GM12878 (cell line): ENCODE data around the gene TDRD10. TPM values are rescaled to one million over a fixed set of nuclear protein-coding genes. Genes with fewer than 3 reads are reported as not detected.

Experiments
- ATAC-seq: fragments of 200-7000 bp; cut with Tn5 transposase; 3 replicates; pipeline ENCODE4 v1.9.1; 2020; ENCODE audit warnings: mild to moderate bottlenecking, moderate library complexity
- BruUV-seq: library from RNA; stranded (reverse); fragments of 400-500 nt; replicated peaks from 2 replicates; lab custom pipeline; 2021; lab: Mats Ljungman, UMichigan
- CTCF ChIA-PET: fragments of 300-600 bp; sonication (Branson Sonifier 250); formaldehyde crosslinking; extraction: SDS; loops from one replicate; lab custom pipeline; 2021; ENCODE audit warnings: inconsistent platforms; lab: Yijun Ruan, JAX
- POLR2A ChIA-PET: fragments of 350-600 bp; formaldehyde crosslinking; extraction: SDS; loops from one replicate; lab custom pipeline; 2021; ENCODE audit warnings: inconsistent platforms; lab: Charles Lee
- RAD21 ChIA-PET: fragments of 300-600 bp; sonication (Branson Sonifier 250); formaldehyde crosslinking; loops from one replicate; lab custom pipeline; 2023; ENCODE audit warnings: antibody characterized with exemption; ENCODE audit not compliant: unreplicated experiment; lab: Charles Lee
- SMC1A ChIA-PET: fragments of 300-600 bp; sonication (Branson Sonifier 250); formaldehyde crosslinking; loops from one replicate; lab custom pipeline; 2023; ENCODE audit not compliant: unreplicated experiment, uncharacterized antibody; lab: Charles Lee
- DNase-seq: peaks from one replicate; pipeline ENCODE4 v3.0.0-alpha.2; 2011; ENCODE audit warnings: low read depth, low spot score
- FAIRE-seq: peaks from 3 replicates; lab custom pipeline; 2011; peaks lifted over from hg19 to GRCh38; lab: Jason Lieb, UNC
- H2AFZ ChIP-seq: 2 replicates; pipeline ENCODE4 v1.6.0; 2011; ENCODE audit warnings: low read depth, low read length, control low read depth; ENCODE audit not compliant: control insufficient read depth
- H3K27ac ChIP-seq: 2 replicates; pipeline ENCODE4 v1.5.1; 2011; ENCODE audit warnings: control low read depth; ENCODE audit not compliant: control insufficient read depth, insufficient read depth
- H3K27me3 ChIP-seq, 2 experiments: replicated peaks in 1 of 2; 2 replicates each; pipeline versions ENCODE4 v1.6.0 to v1.6.1; 2011; ENCODE audit warnings: low read length in 1 of 2; ENCODE audit not compliant: control insufficient read depth in 2 of 2, insufficient read depth in 2 of 2
- H3K36me3 ChIP-seq, 2 experiments: 2 replicates each; pipeline ENCODE4 v1.5.1; 2011; ENCODE audit warnings: low read length in 1 of 2; ENCODE audit not compliant: control insufficient read depth in 2 of 2, insufficient read depth in 2 of 2
- H3K4me1 ChIP-seq: 2 replicates; pipeline ENCODE4 v1.6.1; 2011; ENCODE audit warnings: mild to moderate bottlenecking, low read length, moderate library complexity, mixed read lengths; ENCODE audit not compliant: control insufficient read depth, insufficient read depth
- H3K4me2 ChIP-seq: 2 replicates; pipeline ENCODE4 v1.6.0; 2011; ENCODE audit warnings: control low read depth; ENCODE audit not compliant: control insufficient read depth, insufficient read depth
- H3K4me3 ChIP-seq: fragments of 200-600 bp; sonication (generic); 2 replicates; pipeline ENCODE4 v1.5.1; 2016
- H3K79me2 ChIP-seq: 2 replicates; pipeline ENCODE4 v1.6.0; 2011; ENCODE audit warnings: low read length; ENCODE audit not compliant: control insufficient read depth, insufficient read depth
- H3K9ac ChIP-seq: 2 replicates; pipeline ENCODE4 v1.8.0; 2011; ENCODE audit warnings: low read length, control low read depth, mixed read lengths; ENCODE audit not compliant: control insufficient read depth, insufficient read depth
- H3K9me3 ChIP-seq: replicated peaks from 3 replicates; pipeline ENCODE4 v1.5.1; 2011; ENCODE audit warnings: mild to moderate bottlenecking, low read length; ENCODE audit not compliant: control insufficient read depth, insufficient read depth
- H4K20me1 ChIP-seq: 2 replicates; pipeline ENCODE4 v1.6.0; 2011; ENCODE audit not compliant: control insufficient read depth, insufficient read depth
- CBX5 ChIP-seq: sonication (generic); IDR thresholded peaks from 2 replicates; pipeline ENCODE4 v1.6.1; 2016; ENCODE audit warnings: low read depth, moderate library complexity, mild to moderate bottlenecking, inconsistent platforms
- IKZF2 ChIP-seq, 2 experiments: fragments of 450-650 bp; IDR thresholded peaks; 2 replicates each; pipeline ENCODE4 v1.6.1; 2017; ENCODE audit warnings: mild to moderate bottlenecking in 2 of 2, moderate library complexity in 2 of 2
- KAT2A ChIP-seq: conservative IDR thresholded peaks from 2 replicates; pipeline ENCODE4 v1.6.1; 2011; ENCODE audit warnings: low read depth, low read length; ENCODE audit not compliant: control insufficient read depth
- NR2F1 ChIP-seq: fragments of 450-650 bp; conservative IDR thresholded peaks from 2 replicates; pipeline ENCODE4 v1.6.1; 2017; ENCODE audit warnings: mild to moderate bottlenecking
- PAX5 ChIP-seq: IDR thresholded peaks from 2 replicates; pipeline ENCODE4 v1.6.1; 2011; ENCODE audit warnings: low read depth, low read length, borderline replicate concordance
- POLR2AphosphoS2 ChIP-seq: IDR thresholded peaks from 2 replicates; pipeline ENCODE4 v1.6.1; 2011; ENCODE audit warnings: low read depth, mild to moderate bottlenecking, low read length, improper control_type of control experiment, moderate library complexity
- SMC3 ChIP-seq: IDR thresholded peaks from 2 replicates; pipeline ENCODE4 v1.6.1; 2011; ENCODE audit warnings: low read length, improper control_type of control experiment, borderline replicate concordance
- WGBS: methylation state at CpG from one replicate; pipeline ENCODE4 v1.1.6; 2016; ENCODE audit warnings: low lambda C conversion rate; ENCODE audit not compliant: insufficient replicate concordance, insufficient coverage; ENCODE audit errors: missing lambda C conversion rate; 5-methylcytosine and 5-hydroxymethylcytosine counted together
- in situ Hi-C: fragments of 300-500 bp; cut with MboI; formaldehyde crosslinking; loops from 9 replicates; pipeline ENCODE4 v1.14.3; 2018; ENCODE audit warnings: mixed read lengths
- intact Hi-C: fragments of 100-400 bp; cut with micrococcal nuclease; formaldehyde crosslinking; loops from one replicate; pipeline ENCODE4 v1.14.2; 2022; ENCODE audit not compliant: unreplicated experiment
- polyA plus RNA-seq, 11 experiments: library from polyadenylated mRNA; depleted of rRNA in 4 of 11; unstranded in 6 of 11; stranded (reverse) in 5 of 11; fragments of >200 nt; fragmentation: Nextera tagmentation in 4 of 11; fragmentation: Illumina TruSeq in 1 of 11; extraction: Ambion mirVana in 4 of 11; extraction: Trizol in 1 of 11; gene quantifications; 1 replicate in 1 of 11; 2 replicates in 10 of 11; pipeline versions ENCODE4 v1.2.1 to v1.2.3, GENCODE V29; 2011 to 2016; ENCODE audit warnings: inconsistent platforms in 2 of 11, missing spikeins in 2 of 11, low read depth in 1 of 11
- total RNA-seq, 4 experiments: library from RNA; depleted of rRNA in 3 of 4; stranded (reverse); fragments of >200 nt in 3 of 4; fragmentation: Illumina TruSeq in 1 of 4; extraction: Trizol in 1 of 4; gene quantifications; 2 replicates each; pipeline versions ENCODE4 v1.2.1 to v1.2.3, GENCODE V29; 2013 to 2021
- TF ChIP-seq, protein P1 (sequence below): fragments of 450-650 bp; formaldehyde crosslinking; IDR thresholded peaks from 2 replicates; pipeline ENCODE4 v1.5.0; 2022; ENCODE audit warnings: mild to moderate bottlenecking, missing genetic modification characterization
- TF ChIP-seq, protein P2 (sequence below), 3 experiments: IDR thresholded peaks in 2 of 3; conservative IDR thresholded peaks in 1 of 3; 2 replicates each; pipeline ENCODE4 v1.5.1; 2011; ENCODE audit warnings: low read depth in 3 of 3, low read length in 3 of 3, mild to moderate bottlenecking in 3 of 3, control low read depth in 2 of 3, moderate library complexity in 2 of 3, inconsistent platforms in 1 of 3, mixed read lengths in 1 of 3; ENCODE audit not compliant: control insufficient read depth in 2 of 3, insufficient read depth in 1 of 3; ENCODE audit errors: extremely low read depth in 1 of 3

Gene TDRD10
- total and polyA plus RNA-seq, 10 of the 15 experiments (the other 5 are each of a cell fraction or from before 2014, with no cell fraction given) = not detected

DNA sequence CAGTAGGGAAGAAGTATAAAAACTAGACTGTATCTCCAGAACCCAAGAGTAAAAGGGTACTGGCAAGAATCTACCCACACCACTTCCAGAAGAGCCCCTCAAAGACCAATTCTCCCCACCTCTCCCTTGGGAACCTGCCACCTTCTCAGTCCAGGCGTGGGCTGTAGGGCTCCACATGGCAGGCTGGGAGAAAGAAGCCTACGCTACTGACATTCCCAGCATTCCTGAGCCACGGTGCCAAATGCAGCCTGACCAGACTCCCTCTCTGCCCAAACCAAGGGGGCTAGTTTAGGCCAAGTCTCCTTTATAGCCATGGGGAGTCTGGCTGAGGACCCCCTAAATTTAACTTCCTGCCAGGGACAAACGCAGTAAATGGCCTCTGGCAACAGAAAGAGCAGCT, 54.4 kb downstream of the TDRD10 start:
- Histone ChIP-seq H3K9me3 (no peaks in the 10 kb centered on the region), H3K4me2 (peak overlapping the region; percentile 100), H3K4me1 (peaks cover 5% of the 10 kb centered on the region), H3K4me3 (peak overlapping the region; percentile 88), H4K20me1 (no peaks in the 10 kb centered on the region), H2AFZ (no peak overlapping the region), H3K9ac (peak overlapping the region; percentile 82), H3K27ac (peak overlapping the region; percentile 88; the same call in 1 of the 2 replicates), H3K27me3 (no peaks in the 10 kb centered on the region), H3K79me2 (peaks cover 31% of the 10 kb centered on the region)
- WGBS = 82% methylated on average over 4 of the region's 4 CpGs
- no peak for DNase-seq
- in situ Hi-C loops (no loop called here), intact Hi-C loops (loop anchor here (5.0 kb wide), 1 partner anchor 191 kb away; no protein-coding TSS in a partner anchor)
- ATAC-seq = no peak
- ChIA-PET RAD21 (interaction anchor here (1.1 kb wide), 2 partner anchors 76 to 77 kb away, joined by 5 to 6 read pairs; no protein-coding TSS in a partner anchor), POLR2A (interaction anchor here (0.7 kb wide), 1 partner anchor 442 kb away, joined by 3 read pairs; no protein-coding TSS in a partner anchor)
- no TSS peak for BruUV-seq
- FAIRE-seq = no peak
- no peak for TF ChIP-seq KAT2A
- no peak for TF ChIP-seq POLR2AphosphoS2
- no peak for TF ChIP-seq IKZF2 (IDR thresholded peaks at IDR 0.05)
- no peak for TF ChIP-seq CBX5
- TF ChIP-seq, protein P1, sequence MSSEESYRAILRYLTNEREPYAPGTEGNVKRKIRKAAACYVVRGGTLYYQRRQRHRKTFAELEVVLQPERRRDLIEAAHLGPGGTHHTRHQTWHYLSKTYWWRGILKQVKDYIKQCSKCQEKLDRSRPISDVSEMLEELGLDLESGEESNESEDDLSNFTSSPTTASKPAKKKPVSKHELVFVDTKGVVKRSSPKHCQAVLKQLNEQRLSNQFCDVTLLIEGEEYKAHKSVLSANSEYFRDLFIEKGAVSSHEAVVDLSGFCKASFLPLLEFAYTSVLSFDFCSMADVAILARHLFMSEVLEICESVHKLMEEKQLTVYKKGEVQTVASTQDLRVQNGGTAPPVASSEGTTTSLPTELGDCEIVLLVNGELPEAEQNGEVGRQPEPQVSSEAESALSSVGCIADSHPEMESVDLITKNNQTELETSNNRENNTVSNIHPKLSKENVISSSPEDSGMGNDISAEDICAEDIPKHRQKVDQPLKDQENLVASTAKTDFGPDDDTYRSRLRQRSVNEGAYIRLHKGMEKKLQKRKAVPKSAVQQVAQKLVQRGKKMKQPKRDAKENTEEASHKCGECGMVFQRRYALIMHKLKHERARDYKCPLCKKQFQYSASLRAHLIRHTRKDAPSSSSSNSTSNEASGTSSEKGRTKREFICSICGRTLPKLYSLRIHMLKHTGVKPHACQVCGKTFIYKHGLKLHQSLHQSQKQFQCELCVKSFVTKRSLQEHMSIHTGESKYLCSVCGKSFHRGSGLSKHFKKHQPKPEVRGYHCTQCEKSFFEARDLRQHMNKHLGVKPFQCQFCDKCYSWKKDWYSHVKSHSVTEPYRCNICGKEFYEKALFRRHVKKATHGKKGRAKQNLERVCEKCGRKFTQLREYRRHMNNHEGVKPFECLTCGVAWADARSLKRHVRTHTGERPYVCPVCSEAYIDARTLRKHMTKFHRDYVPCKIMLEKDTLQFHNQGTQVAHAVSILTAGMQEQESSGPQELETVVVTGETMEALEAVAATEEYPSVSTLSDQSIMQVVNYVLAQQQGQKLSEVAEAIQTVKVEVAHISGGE (CRISPR knock-in tag) = no peak
- TF ChIP-seq SMC3 = no peak
- no peak for TF ChIP-seq PAX5
- TF ChIP-seq, protein P2, sequence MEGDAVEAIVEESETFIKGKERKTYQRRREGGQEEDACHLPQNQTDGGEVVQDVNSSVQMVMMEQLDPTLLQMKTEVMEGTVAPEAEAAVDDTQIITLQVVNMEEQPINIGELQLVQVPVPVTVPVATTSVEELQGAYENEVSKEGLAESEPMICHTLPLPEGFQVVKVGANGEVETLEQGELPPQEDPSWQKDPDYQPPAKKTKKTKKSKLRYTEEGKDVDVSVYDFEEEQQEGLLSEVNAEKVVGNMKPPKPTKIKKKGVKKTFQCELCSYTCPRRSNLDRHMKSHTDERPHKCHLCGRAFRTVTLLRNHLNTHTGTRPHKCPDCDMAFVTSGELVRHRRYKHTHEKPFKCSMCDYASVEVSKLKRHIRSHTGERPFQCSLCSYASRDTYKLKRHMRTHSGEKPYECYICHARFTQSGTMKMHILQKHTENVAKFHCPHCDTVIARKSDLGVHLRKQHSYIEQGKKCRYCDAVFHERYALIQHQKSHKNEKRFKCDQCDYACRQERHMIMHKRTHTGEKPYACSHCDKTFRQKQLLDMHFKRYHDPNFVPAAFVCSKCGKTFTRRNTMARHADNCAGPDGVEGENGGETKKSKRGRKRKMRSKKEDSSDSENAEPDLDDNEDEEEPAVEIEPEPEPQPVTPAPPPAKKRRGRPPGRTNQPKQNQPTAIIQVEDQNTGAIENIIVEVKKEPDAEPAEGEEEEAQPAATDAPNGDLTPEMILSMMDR (IDR thresholded peaks at IDR 0.05 in 2 of 3, conservative IDR thresholded peaks at IDR 0.05 in 1 of 3; ENCODE audit: control insufficient read depth in 2 of 3, extremely low read depth in 1 of 3, insufficient read depth in 1 of 3, low read depth in 3 of 3, low read length in 3 of 3) = no peak
- TF ChIP-seq NR2F1 = no peak
- TF ChIP-seq, all 136 proteins: peak for 0
- SMC1A ChIA-PET = interaction anchor here (1.4 to 3.0 kb wide), 2 partner anchors 8 to 10 kb away, joined by 4 to 15 read pairs; no protein-coding TSS in a partner anchor
- CTCF ChIA-PET = interaction anchor here (1.1 to 5.2 kb wide), 3 partner anchors 10 to 76 kb away, joined by 4 to 49 read pairs (median 22); no protein-coding TSS in a partner anchor
- peaks cover 22 to 24% of the 10 kb centered on the region in 2 experiments for H3K36me3 ChIP-seq
